Chondrocyte (in vitro differentiated cells): ENCODE results near the gene PLCH2. TPM values are rescaled to one million over a fixed set of nuclear protein-coding genes. Genes with fewer than 3 reads are reported as not detected.

Source experiments
- DNase-seq: peaks from one replicate; pipeline ENCODE4 v3.0.0; 2021; ENCODE audit warnings: mixed read lengths, low spot score
- H3K27ac Mint-ChIP-seq: one replicate; pipeline ENCODE4 v1.8.0; 2021; ENCODE audit warnings: mild to moderate bottlenecking, moderate library complexity, mixed read lengths; ENCODE audit not compliant: unreplicated experiment
- H3K27me3 Mint-ChIP-seq: 2 replicates; pipeline ENCODE4 v1.8.0; 2021; ENCODE audit warnings: low read depth, mixed read lengths
- H3K36me3 Mint-ChIP-seq: 2 replicates; pipeline ENCODE4 v1.8.0; 2021; ENCODE audit warnings: low read depth, mixed read lengths
- H3K4me1 Mint-ChIP-seq: 2 replicates; pipeline ENCODE4 v1.8.0; 2021; ENCODE audit warnings: low read depth, mild to moderate bottlenecking, mixed read lengths
- H3K4me3 Mint-ChIP-seq: one replicate; pipeline ENCODE4 v1.8.0; 2021; ENCODE audit warnings: mild to moderate bottlenecking, moderate library complexity, mixed read lengths; ENCODE audit not compliant: unreplicated experiment
- H3K9me3 Mint-ChIP-seq: 2 replicates; pipeline ENCODE4 v1.8.0; 2021; ENCODE audit warnings: low read depth, mixed read lengths
- total RNA-seq: library from RNA; stranded (reverse); gene quantifications from 3 replicates; pipeline ENCODE4 v1.2.1, GENCODE V29; 2021
- TF ChIP-seq, protein P1 (sequence below): fragments of 200-600 bp; sonication (generic); IDR thresholded peaks from 2 replicates; pipeline ENCODE4 v1.5.0; 2021; ENCODE audit warnings: antibody characterized with exemption, mild to moderate bottlenecking, moderate library complexity

PLCH2 gene
- total RNA-seq, 1 donor from 2014 or later = 2.4 TPM

DNA sequence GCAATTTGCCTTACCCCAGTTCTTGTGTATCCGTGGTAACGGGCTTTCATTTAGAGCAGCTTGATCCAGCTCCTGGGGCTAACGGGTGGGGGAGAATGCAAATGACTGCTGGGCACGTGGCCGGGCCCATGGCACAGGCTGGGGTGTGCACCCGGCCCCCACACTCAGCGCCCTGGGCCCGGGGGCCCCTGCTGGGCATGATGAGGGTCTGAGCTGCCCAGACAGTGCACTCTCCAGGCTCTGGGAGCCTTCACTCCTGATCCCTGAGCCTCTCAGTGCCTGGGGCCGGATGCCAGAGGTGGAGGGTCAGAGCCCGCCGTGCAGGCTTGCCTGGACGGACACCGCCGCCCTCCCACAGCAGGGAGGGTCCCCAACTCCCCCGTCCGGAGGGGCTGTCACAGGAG, 43.6 kb upstream of the PLCH2 start:
- DNase-seq = no peak
- Mint-ChIP-seq H3K27ac (no peak overlapping the region), H3K9me3 (no peaks in the 10 kb centered on the region), H3K4me1 (no peaks in the 10 kb centered on the region), H3K4me3 (no peak overlapping the region), H3K36me3 (no peaks in the 10 kb centered on the region), H3K27me3 (peaks cover 16% of the 10 kb centered on the region)
- TF ChIP-seq, protein P1, sequence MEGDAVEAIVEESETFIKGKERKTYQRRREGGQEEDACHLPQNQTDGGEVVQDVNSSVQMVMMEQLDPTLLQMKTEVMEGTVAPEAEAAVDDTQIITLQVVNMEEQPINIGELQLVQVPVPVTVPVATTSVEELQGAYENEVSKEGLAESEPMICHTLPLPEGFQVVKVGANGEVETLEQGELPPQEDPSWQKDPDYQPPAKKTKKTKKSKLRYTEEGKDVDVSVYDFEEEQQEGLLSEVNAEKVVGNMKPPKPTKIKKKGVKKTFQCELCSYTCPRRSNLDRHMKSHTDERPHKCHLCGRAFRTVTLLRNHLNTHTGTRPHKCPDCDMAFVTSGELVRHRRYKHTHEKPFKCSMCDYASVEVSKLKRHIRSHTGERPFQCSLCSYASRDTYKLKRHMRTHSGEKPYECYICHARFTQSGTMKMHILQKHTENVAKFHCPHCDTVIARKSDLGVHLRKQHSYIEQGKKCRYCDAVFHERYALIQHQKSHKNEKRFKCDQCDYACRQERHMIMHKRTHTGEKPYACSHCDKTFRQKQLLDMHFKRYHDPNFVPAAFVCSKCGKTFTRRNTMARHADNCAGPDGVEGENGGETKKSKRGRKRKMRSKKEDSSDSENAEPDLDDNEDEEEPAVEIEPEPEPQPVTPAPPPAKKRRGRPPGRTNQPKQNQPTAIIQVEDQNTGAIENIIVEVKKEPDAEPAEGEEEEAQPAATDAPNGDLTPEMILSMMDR = no peak

DNA sequence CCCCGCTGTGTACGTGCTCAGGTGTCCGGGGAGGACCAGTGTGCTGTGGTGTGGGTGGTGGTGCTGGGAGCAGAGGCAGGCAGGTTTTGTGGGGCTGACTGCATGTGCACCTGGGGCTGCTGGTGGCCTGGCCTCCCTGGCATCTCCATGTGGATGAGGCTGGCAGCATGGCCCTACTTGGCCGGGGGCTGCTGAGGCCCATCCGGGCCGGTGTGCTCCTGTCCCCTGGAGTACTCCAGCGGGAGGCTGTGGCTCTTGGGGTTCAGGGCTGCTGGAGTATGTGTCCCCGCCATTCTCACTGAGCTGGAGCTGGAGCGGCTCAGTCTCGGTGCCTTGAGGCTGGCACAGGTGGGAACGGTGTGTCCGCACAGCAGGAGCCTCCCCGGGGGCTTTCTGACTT, 42.9 kb upstream of the PLCH2 start:
- Mint-ChIP-seq H3K27me3 (peaks cover 17% of the 10 kb centered on the region), H3K4me1 (no peaks in the 10 kb centered on the region), H3K27ac (no peak overlapping the region), H3K4me3 (no peak overlapping the region), H3K9me3 (no peaks in the 10 kb centered on the region), H3K36me3 (no peaks in the 10 kb centered on the region)
- no peak for DNase-seq
- TF ChIP-seq, protein P1 = no peak

DNA sequence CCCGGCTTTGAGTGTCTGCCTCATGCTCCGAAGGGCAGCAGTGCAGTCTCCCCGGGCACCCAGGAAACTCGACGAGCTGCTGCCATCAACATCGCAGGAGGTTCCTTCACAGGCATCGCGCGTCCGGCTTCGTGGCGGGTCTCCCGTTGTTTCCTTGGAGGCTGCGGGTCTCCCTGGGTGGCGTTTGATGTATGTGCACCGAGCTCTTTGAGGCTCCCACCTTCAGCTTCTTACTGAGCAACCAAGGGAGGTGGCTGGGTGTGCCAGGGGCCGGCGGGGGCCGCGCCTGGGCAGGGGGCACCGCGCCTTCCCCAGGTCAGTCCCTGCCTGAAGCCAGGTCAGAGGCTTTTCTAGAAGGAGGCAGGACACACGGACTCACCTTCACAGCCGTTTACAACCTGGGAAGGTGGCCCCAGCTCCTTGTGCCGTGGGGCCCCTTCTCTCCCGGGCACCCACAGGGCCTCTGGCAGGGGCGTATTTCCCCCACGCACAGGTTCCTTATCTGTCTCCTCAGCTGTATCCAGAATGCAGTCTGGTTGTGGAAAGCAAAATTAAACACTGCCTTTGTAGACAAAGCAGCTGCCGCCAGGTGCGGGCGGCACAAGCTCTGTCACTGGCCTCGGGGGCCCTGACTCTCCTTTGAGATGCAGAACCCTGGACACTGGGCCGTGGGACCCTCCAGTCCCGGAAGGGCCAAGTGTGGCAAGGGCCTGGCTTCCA, 42.0 kb upstream of the PLCH2 start:
- TF ChIP-seq, protein P1 = no peak
- Mint-ChIP-seq H3K27me3 (peaks cover 17% of the 10 kb centered on the region), H3K27ac (no peak overlapping the region), H3K36me3 (no peaks in the 10 kb centered on the region), H3K4me1 (no peaks in the 10 kb centered on the region), H3K9me3 (no peaks in the 10 kb centered on the region), H3K4me3 (no peak overlapping the region)
- DNase-seq = no peak

DNA sequence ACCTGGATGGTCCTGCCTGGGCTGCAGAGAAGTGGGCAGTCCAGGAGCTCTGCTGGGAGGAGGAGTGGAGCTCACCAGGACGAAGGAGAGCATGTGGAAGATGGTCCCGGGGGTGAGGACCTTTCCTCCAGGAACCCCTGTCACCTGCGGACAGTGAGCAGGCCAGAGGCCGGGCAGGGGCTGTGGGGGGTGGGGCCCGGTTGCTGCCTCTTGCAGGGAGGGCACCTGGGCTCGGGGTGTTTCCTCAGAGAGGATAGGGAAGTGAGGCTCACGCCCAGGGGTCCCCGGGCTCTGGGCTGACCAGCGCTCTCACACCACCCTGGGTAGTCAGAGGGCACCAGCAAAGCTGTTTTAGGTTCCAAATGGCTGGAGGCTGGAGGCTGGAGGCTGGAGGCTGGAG, 41.0 kb upstream of the PLCH2 start:
- Mint-ChIP-seq H3K27ac (no peak overlapping the region), H3K4me1 (no peaks in the 10 kb centered on the region), H3K27me3 (peaks cover 17% of the 10 kb centered on the region), H3K4me3 (no peak overlapping the region), H3K36me3 (no peaks in the 10 kb centered on the region), H3K9me3 (no peaks in the 10 kb centered on the region)
- DNase-seq = no peak
- TF ChIP-seq, protein P1 = no peak

DNA sequence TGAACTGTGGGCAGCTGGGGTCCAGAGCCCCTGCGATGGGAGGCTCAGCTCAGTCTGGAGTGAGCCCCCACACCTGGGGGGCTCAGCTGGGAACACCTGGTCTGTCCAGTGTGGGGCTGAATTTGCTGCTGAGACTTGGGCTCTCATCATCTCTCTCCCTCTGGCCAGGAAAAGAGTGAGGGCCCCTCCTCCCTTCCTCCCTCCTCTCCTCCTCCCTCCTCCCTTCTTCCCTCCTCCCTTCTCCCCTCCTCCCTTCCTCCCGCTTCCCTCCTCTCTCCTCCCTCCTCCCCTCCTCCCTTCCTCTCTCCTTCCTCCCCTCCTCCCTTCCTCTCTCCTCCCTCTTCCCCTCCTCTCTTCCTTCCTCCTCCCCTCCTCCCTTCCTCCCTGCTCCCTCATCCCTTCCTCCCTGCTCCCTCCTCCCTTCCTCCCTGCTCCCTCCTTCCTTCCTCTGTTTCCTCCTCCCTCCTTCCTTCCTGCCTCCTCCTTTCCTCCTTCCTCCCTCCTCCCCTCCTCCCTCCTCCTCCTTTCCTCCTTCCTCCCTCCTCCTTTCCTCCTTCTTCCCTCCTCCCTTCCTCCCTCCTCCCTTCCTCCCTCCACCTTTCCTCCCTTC, 40.2 kb upstream of the PLCH2 start:
- no peak overlapping the region for H3K4me3 Mint-ChIP-seq
- no peaks in the 10 kb centered on the region for H3K36me3 Mint-ChIP-seq
- no peaks in the 10 kb centered on the region for H3K9me3 Mint-ChIP-seq
- peaks cover 17% of the 10 kb centered on the region for H3K27me3 Mint-ChIP-seq
- TF ChIP-seq, protein P1 = no peak
- no peaks in the 10 kb centered on the region for H3K4me1 Mint-ChIP-seq
- DNase-seq = no peak
- H3K27ac Mint-ChIP-seq = no peak overlapping the region
